Endothelial cell of umbilical vein (primary cell): ENCODE data around the gene CNIH4. TPM values are rescaled to one million over a fixed set of nuclear protein-coding genes. Genes with fewer than 3 reads are reported as not detected.

ENCODE experiments used
- BruUV-seq: library from RNA; stranded (reverse); fragments of 400-500 nt; replicated peaks from 2 replicates; lab custom pipeline; 2021; lab: Mats Ljungman, UMichigan
- CTCF ChIA-PET: fragments of 300-600, 350-600 bp; sonication (Branson Sonifier 250); formaldehyde crosslinking; loops from one replicate; lab custom pipeline; 2021; ENCODE audit warnings: antibody characterized with exemption, inconsistent platforms; lab: Charles Lee
- POLR2A ChIA-PET: fragments of 300-600, 350-600 bp; sonication (Branson Sonifier 250); formaldehyde crosslinking; loops from one replicate; lab custom pipeline; 2021; ENCODE audit warnings: antibody characterized with exemption, inconsistent platforms; lab: Charles Lee
- DNase-seq: peaks from one replicate; pipeline ENCODE4 v3.0.0-alpha.2; 2011; ENCODE audit warnings: low read depth, low spot score
- FAIRE-seq: peaks from 2 replicates; lab custom pipeline; 2011; peaks lifted over from hg19 to GRCh38; lab: Jason Lieb, UNC
- H2AFZ ChIP-seq: 2 replicates; pipeline ENCODE4 v1.6.0; 2012; ENCODE audit warnings: low read depth, low read length, control low read depth, inconsistent platforms
- H3K27ac ChIP-seq: 2 replicates; pipeline ENCODE4 v1.5.1; 2011; ENCODE audit warnings: low read depth, mild to moderate bottlenecking, control low read depth, low read length, moderate library complexity; ENCODE audit not compliant: insufficient read depth
- H3K27me3 ChIP-seq, 2 experiments: 2 replicates each; pipeline versions ENCODE4 v1.6.0 to v1.6.1; 2011; ENCODE audit warnings: low read length in 2 of 2, mixed read lengths in 1 of 2; ENCODE audit not compliant: control insufficient read depth in 2 of 2, insufficient read depth in 2 of 2
- H3K36me3 ChIP-seq, 2 experiments: 2 replicates in 1 of 2; 3 replicates in 1 of 2; pipeline ENCODE4 v1.5.1; 2011; ENCODE audit warnings: low read length in 2 of 2, mild to moderate bottlenecking in 1 of 2, moderate library complexity in 1 of 2; ENCODE audit not compliant: control insufficient read depth in 2 of 2, insufficient read depth in 2 of 2; ENCODE audit errors: extremely low read depth in 1 of 2
- H3K4me1 ChIP-seq: 3 replicates; pipeline ENCODE4 v1.5.1; 2011; ENCODE audit warnings: mild to moderate bottlenecking, low read length; ENCODE audit not compliant: control insufficient read depth, insufficient read depth; ENCODE audit errors: extremely low read depth
- H3K4me2 ChIP-seq: 2 replicates; pipeline ENCODE4 v1.6.1; 2011; ENCODE audit warnings: low read length, control low read depth, mixed read lengths; ENCODE audit not compliant: insufficient read depth
- H3K4me3 ChIP-seq, 3 experiments: fragments of 200-600 bp in 1 of 3; sonication (generic), shearing (Covaris generic) in 1 of 3; replicated peaks in 1 of 3; 2 replicates each; pipeline ENCODE4 v1.5.1; 2011 to 2016; ENCODE audit warnings: control low read depth in 3 of 3, low read length in 3 of 3, mild to moderate bottlenecking in 2 of 3, inconsistent platforms in 1 of 3, low read depth in 1 of 3, moderate library complexity in 1 of 3; ENCODE audit not compliant: insufficient read depth in 1 of 3
- H3K79me2 ChIP-seq: 2 replicates; pipeline ENCODE4 v1.6.0; 2012; ENCODE audit warnings: low read length, inconsistent platforms; ENCODE audit not compliant: control insufficient read depth, insufficient read depth
- H3K9ac ChIP-seq: replicated peaks from 2 replicates; pipeline ENCODE3; 2011; ENCODE audit warnings: low read length, control low read depth; ENCODE audit not compliant: insufficient read depth; ENCODE audit errors: extremely low read depth
- H3K9me1 ChIP-seq: replicated peaks from 3 replicates; pipeline ENCODE4 v1.6.0; 2011; ENCODE audit warnings: mild to moderate bottlenecking, low read length; ENCODE audit not compliant: control insufficient read depth, insufficient read depth; ENCODE audit errors: extremely low read depth
- H3K9me3 ChIP-seq: replicated peaks from 2 replicates; pipeline ENCODE4 v1.5.1; 2012; ENCODE audit warnings: low read length, inconsistent platforms; ENCODE audit not compliant: control insufficient read depth, insufficient read depth
- H4K20me1 ChIP-seq: replicated peaks from 2 replicates; pipeline ENCODE3; 2011; ENCODE audit warnings: mild to moderate bottlenecking, low read length; ENCODE audit not compliant: control insufficient read depth, insufficient read depth; ENCODE audit errors: extremely low read depth
- EZH2 ChIP-seq: IDR thresholded peaks from 2 replicates; pipeline ENCODE4 v1.6.1; 2012; ENCODE audit warnings: borderline replicate concordance, low read depth, mild to moderate bottlenecking, moderate library complexity, low read length, inconsistent platforms; ENCODE audit not compliant: severe bottlenecking
- FOS ChIP-seq: IDR thresholded peaks from 2 replicates; pipeline ENCODE4 v1.6.1; 2011; ENCODE audit warnings: mild to moderate bottlenecking, low read length, moderate library complexity, borderline replicate concordance; ENCODE audit not compliant: insufficient read depth
- GATA2 ChIP-seq: IDR thresholded peaks from 2 replicates; pipeline ENCODE4 v1.7.0; 2011; ENCODE audit warnings: low read depth, mild to moderate bottlenecking, moderate library complexity, mixed read lengths, low read length; ENCODE audit not compliant: insufficient read length, insufficient read depth
- JUN ChIP-seq: IDR thresholded peaks from 2 replicates; pipeline ENCODE4 v1.6.1; 2011; ENCODE audit warnings: borderline replicate concordance, low read depth; ENCODE audit not compliant: insufficient read length, insufficient read depth
- MYC ChIP-seq: IDR thresholded peaks from one replicate; pipeline ENCODE4 v1.6.1; 2011; ENCODE audit warnings: mild to moderate bottlenecking, low read depth, low read length
- POLR2A ChIP-seq: IDR thresholded peaks from 2 replicates; pipeline ENCODE4 v1.6.1; 2012; ENCODE audit warnings: low read depth, mild to moderate bottlenecking, control low read depth, low read length
- POLR2AphosphoS5 ChIP-seq: IDR thresholded peaks from 2 replicates; pipeline ENCODE4 v1.6.1; 2012; ENCODE audit warnings: low read depth, mild to moderate bottlenecking, control low read depth, low read length, moderate library complexity; ENCODE audit not compliant: insufficient read depth
- dilution Hi-C: fragments of 300-500 bp; cut with MboI; formaldehyde crosslinking; loops from one replicate; pipeline ENCODE4 v1.15.0; 2019; ENCODE audit warnings: low sequenced_read_pairs; ENCODE audit not compliant: extremely low pct_ligation_motif_present
- intact Hi-C: fragments of 100-400 bp; cut with micrococcal nuclease; formaldehyde crosslinking; loops from one replicate; pipeline ENCODE4 v1.10.0; 2022
- polyA plus RNA-seq, 4 experiments: library from polyadenylated mRNA; depleted of rRNA in 3 of 4; stranded (reverse) in 3 of 4; unstranded in 1 of 4; fragments of >200 nt; gene quantifications; 2 replicates each; pipeline versions ENCODE4 v1.2.1 to v1.2.3, GENCODE V29; 2011 to 2012; ENCODE audit warnings: missing spikeins in 1 of 4
- total RNA-seq: library from RNA; stranded (reverse); gene quantifications from 2 replicates; pipeline ENCODE4 v1.2.3, GENCODE V29; 2021
- TF ChIP-seq, protein P1 (sequence below), 2 donors: IDR thresholded peaks; 1 replicate in 1 of 2; 2 replicates in 1 of 2; pipeline ENCODE4 v1.5.1; 2011; ENCODE audit warnings: low read length in 2 of 2, mild to moderate bottlenecking in 2 of 2, moderate library complexity in 2 of 2, control low read depth in 1 of 2, inconsistent platforms in 1 of 2, low read depth in 1 of 2; ENCODE audit not compliant: insufficient read depth in 1 of 2; ENCODE audit errors: extremely low read depth in 1 of 2
- TF ChIP-seq, protein P2 (sequence below): IDR thresholded peaks from 2 replicates; pipeline ENCODE4 v1.6.1; 2011; ENCODE audit not compliant: insufficient read depth, insufficient read length

Gene CNIH4
- total and polyA plus RNA-seq, 2 donors (not counting 3 experiments of a cell fraction or from before 2014, with no cell fraction given), result 74.9 to 118 TPM

DNA sequence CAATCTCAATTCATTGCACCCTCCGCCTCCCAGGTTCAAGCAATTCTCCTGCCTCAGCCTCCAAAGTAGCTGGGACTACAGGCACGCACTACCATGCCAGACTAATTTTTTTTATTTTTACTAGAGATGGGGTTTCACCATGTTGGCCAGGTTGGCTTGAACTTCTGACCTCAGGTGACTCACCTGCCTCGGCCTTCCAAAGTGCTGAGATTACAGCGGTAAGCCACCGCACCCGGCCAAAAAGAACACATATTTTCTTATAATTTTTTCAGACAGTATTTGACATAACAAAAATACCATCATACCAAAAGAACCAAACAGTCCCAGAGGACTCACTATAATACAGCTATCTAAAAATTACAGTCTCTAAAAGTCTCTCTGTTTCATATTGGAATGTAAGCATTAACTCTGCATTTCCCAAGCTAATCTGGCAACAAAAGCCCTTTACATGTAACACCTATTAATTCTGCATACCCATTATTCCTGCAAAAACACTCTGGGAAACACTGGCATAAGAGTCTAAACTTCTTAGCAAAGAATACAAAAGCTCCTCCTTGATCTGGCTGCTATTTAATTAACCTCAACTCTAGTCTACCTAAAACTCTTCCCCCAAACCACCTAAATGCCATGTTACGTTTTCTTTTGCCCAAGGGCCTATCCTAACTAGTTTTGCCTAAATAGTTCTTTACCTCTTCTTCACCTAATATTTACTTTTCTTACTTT lies 51.1 kb downstream of the CNIH4 start:
- Histone ChIP-seq H3K9me1 (no peaks in the 10 kb centered on the region), H3K27me3 (no peaks in the 10 kb centered on the region), H2AFZ (no peak overlapping the region), H3K27ac (no peak overlapping the region), H3K9me3 (no peaks in the 10 kb centered on the region), H3K4me2 (no peak overlapping the region), H4K20me1 (peaks cover 3% of the 10 kb centered on the region), H3K4me3 (no peak overlapping the region), H3K36me3 (peaks cover 22 to 31% of the 10 kb centered on the region in 2 experiments), H3K9ac (no peak overlapping the region), H3K4me1 (peaks cover 8% of the 10 kb centered on the region), H3K79me2 (peaks cover 2% of the 10 kb centered on the region)
- BruUV-seq, result no TSS peak
- DNase-seq (no peak), FAIRE-seq (no peak)
- dilution Hi-C loops (no loop called here), intact Hi-C loops (no loop called here)
- POLR2A ChIA-PET, result interaction anchor here (0.7 kb wide), 1 partner anchor 21 kb away, joined by 3 read pairs; no protein-coding TSS in a partner anchor
- TF ChIP-seq POLR2A (no peak), MYC (no peak), FOS (no peak), EZH2 (no peak), GATA2 (no peak), POLR2AphosphoS5 (no peak), JUN (no peak)
- TF ChIP-seq, protein P1, sequence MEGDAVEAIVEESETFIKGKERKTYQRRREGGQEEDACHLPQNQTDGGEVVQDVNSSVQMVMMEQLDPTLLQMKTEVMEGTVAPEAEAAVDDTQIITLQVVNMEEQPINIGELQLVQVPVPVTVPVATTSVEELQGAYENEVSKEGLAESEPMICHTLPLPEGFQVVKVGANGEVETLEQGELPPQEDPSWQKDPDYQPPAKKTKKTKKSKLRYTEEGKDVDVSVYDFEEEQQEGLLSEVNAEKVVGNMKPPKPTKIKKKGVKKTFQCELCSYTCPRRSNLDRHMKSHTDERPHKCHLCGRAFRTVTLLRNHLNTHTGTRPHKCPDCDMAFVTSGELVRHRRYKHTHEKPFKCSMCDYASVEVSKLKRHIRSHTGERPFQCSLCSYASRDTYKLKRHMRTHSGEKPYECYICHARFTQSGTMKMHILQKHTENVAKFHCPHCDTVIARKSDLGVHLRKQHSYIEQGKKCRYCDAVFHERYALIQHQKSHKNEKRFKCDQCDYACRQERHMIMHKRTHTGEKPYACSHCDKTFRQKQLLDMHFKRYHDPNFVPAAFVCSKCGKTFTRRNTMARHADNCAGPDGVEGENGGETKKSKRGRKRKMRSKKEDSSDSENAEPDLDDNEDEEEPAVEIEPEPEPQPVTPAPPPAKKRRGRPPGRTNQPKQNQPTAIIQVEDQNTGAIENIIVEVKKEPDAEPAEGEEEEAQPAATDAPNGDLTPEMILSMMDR (IDR thresholded peaks at IDR 0.05; ENCODE audit: extremely low read depth in 1 of 2, insufficient read depth in 1 of 2, low read depth in 1 of 2, low read length in 2 of 2), result no peak
- TF ChIP-seq, protein P2, sequence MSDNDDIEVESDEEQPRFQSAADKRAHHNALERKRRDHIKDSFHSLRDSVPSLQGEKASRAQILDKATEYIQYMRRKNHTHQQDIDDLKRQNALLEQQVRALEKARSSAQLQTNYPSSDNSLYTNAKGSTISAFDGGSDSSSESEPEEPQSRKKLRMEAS, result no peak
- CTCF ChIA-PET, result interaction anchor here (0.9 to 1.7 kb wide), 2 partner anchors 22 to 49 kb away, joined by 4 to 7 read pairs; no protein-coding TSS in a partner anchor
